HG03175 (cell line): ENCODE measurements around the gene TGM2.

Experiments used
- ATAC-seq: cut with Tn5 transposase; IDR thresholded peaks from one replicate; pipeline ENCODE4 v1.9.1; 2021; ENCODE audit warnings: mild to moderate bottlenecking, moderate library complexity; ENCODE audit not compliant: unreplicated experiment

Gene TGM2

DNA sequence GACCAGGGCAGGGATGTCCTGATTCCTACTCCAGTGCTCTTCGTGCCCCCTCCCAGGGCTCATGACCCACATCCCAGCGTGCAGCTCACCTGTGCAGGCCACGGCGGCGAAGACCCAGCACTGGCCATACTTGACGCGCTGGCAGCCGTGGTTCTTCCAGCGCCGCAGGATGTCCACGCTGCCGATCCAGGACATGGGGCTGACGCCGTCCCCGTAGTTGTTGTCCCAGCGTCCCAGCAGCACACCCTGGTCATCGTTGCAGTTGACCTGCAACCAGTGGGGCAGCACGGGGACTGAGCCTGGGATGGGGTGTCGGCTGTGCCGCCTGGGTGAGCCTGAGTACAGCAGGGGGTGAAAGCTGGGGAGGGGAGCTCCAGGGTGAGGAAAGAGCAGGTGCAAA is 18.4 kb downstream of the TGM2 start:
- no peak for ATAC-seq

DNA sequence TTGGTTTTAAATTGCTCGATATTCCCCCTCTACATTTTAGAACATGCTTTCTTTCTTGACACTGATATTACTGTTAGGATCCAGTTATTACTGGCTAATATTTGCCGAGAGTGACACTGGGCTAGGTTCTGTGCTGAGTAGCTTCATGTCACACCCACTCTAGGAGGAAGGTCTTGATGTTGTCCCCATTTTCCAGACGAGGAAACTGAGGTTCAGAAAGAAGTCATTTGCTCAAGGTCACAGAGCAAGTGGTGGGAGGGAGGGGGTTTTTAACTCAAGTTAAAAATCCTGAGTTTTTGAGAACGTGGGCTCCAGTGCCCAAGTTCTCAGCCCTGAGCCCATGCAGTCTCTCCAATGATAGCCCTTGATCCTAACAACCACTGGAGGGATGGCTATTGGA is 18.9 kb downstream of the TGM2 start:
- no peak for ATAC-seq

DNA sequence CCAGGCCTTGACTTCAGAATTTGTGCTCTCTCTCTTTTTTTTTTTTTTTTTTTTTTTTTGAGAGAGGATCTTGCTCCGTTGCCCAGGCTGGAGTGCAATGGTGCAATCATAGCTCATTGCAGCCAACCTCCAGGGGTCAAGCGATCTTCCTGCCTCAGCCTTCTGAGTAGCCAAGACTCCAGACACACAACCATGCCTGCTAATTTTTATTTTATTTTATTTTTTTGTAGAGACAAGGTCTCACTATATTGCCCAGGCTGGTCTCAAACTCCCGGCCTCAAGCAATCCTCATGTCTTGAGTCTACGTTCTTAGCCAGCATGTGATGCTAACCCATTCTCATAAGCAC is 19.4 kb downstream of the TGM2 start:
- no peak for ATAC-seq

DNA sequence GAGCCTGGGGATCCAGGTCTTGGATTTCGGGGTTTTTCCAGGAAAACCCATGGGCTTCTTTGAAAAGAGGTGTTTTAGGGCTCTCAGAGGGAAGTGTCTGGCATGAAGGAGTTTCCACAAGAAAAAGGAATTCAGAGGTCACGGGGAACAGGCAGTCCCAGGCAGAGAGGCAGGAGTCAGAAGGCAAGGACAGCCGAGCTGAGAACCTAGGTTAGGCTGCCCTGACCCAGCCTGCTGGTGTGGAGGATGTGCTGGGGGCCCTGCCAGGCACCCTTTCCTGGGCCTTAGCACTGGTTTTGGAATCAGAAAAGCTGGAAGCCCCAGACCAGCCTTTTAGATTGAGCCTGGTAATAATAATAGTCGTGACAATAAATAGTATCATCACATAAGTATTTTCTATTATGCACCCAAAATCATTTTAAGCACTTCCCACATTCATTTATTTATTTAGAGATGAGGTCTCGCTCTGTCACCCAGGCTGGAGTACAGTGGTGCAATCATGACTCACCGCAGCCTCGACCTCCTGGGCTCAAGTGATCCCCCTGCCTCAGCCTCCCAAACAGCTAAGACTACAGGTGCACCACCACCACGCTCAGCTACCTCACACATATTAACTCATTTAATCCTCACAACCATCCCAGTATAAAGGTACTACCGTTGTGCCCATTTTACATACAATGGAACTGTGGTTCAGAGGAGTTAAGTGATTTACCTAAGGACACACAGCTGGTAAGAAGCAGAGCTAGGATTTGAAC is 19.9 kb downstream of the TGM2 start:
- ATAC-seq = no peak

DNA sequence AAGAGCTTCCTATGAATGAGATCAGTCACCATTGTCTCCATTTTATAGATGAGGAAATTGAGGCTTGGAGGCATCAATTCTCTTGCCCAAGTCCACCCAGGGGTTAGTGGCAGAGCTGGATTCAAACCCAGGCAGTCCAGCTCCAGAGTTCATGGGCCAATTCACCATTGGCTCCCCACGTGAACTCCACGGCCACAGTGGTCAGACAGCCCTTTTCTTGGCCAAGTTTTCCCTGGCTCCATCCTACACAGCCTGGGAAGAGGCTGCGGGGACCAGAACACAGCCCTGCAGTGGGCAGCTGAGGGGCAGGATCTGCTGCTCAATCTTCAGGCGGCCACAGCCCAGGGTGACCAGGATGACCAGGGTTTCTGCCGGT is 20.5 kb downstream of the TGM2 start:
- ATAC-seq = no peak

DNA sequence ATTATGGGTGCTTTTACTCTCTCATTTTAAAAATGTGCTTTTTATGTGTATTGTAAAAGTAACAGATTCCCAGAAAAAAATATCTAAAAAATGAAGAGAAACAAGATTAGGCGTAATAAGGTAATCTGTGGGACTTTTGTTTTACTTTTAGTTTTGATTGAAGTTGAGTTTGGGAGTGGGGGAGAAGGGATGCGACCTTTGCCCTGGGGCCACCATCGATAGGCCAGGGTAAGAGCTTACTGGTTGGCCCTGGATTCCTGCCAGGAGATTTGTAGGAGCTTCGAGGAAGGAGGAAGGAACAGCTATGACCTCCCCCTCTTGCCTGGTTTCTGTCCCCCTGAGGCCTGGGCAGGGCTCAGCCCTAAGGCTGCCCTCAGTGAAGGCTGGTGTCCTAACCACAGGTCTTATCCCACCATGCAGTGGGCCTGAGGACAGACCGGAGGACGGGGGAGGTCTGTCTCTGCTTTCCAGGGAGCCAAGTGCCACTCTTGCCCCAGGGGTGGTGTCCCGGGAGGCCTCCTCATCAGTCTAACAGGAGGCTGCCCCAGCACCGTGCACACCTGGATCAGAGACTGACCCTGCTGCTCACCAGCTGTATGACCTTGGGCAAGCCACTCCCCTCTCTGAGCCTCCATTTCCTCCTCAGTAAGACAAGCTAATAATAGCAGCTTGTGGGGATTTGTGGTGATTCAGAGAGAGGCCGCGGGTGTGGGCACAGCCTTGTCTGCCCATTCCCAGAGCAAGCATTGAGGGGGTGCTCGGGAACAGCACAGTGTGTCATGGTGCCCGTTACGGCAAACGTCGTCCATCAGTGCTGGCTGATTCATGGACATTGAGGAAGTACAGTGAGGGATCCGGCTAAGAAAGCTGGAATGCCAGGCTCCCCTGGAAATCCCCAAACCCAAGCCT is 21.2 kb downstream of the TGM2 start:
- no peak for ATAC-seq

DNA sequence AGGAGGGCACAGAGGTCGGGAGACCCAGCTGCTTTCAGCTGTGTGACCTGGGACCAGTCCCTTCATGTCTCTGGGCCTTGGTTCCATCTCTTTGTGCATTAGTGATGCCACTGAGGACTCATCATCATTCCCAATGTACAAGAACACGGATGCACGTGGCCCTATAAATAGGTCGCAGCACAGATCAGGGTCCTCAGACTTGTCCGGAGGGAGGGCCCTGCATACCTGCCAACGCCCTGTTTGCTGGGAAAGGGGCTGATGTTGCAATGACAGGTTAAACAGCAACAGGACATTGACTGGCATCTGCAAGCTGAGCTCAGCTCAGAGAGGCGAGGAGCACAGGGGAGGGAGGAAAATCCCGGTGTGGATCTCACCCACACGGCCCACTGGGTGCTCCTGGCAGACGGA is 21.8 kb downstream of the TGM2 start:
- ATAC-seq = no peak

DNA sequence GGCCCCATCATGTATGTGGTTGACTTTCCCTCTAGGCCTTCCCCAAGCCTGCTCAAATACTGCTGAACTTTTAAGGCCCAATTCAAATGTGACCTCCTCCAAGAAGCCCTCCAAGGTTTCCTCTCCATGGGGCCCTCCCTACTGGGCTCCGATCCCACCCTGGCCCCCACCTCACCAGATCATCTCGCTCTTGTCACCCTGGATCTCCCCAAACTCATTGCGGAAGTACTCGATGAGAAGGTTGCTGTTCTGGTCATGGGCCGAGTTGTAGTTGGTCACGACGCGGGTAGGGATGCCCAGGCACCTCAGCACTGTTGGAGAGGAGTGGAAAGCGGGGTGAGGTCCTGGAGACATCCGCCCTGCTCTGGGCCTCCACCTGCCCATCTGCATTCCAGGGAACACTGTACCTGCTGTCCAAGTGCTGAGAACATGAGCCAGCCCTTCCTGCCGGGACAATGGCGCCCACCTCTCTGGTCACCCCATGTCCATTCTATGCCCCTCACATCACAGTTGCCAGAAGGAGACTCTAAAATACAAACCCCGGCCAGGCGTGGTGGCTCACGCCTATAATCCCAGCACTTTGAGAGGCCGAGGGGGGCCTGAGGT is 23.1 kb downstream of the TGM2 start:
- no peak for ATAC-seq

DNA sequence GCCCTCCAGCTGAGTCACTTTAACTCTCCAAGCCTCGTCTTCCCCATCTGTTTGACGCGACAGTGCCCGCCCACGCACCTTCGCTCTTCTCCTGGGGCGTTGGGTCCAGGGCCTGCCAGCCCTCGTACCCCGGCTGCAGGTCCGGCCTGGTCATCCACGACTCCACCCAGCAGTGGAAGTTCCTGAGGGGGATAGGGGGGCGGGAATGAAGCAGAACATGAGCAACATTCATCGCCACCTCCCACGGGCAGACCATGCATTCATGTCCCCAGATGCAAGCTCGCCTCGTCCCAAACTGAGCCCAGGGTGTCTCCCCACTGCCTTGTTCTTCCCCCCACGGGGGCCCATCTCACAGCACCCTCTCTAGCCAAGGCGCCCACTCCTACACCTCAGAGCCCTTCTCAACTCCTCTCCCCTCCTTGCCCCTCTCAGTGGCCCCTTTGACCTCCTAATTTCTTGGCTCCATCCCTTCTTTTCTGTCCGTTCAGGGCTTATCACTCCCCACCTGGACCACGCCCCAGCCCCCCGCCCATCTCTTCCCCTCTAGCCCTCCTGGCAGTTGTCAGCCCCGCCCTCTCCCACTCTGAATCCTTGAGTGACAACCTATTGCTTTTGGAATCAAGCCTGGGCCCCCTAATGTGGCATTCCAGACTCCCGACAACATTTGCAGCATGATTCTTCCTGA is 23.7 kb downstream of the TGM2 start:
- no peak for ATAC-seq

DNA sequence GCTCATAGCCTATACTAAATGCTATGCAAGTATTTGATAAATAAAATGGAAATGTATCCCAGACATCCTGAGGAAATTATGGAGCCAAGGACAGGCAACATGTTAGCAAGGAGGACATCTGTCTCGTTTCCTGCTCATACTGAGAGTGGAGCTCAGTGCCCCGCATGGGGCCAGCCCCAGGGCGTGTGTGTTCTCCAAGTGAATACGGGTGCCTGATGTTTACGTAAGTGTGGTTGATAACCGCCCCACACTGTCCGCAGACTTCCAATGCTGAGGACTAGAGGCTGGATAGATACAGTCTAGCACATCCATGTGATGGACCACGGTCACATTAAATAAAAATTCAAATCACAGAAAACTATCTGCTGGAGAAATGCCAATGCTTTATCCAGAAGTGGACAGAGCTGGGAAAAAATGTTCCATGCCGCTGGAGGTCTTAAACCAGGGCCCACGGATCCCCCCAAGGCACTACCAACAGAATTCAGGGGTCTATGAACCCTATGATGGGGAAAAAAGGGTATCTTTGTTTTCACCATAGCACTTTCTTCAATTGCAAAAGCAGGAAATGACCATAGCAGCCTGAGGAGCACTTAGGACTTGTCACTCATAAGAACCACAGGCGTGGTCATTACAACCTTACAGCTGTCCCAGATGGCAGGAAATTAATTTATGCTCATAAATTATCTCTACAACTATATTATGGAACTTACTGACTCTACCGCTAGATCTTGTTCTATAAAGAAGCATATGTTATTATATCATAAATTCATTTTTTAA is 24.9 kb downstream of the TGM2 start:
- ATAC-seq = no peak

DNA sequence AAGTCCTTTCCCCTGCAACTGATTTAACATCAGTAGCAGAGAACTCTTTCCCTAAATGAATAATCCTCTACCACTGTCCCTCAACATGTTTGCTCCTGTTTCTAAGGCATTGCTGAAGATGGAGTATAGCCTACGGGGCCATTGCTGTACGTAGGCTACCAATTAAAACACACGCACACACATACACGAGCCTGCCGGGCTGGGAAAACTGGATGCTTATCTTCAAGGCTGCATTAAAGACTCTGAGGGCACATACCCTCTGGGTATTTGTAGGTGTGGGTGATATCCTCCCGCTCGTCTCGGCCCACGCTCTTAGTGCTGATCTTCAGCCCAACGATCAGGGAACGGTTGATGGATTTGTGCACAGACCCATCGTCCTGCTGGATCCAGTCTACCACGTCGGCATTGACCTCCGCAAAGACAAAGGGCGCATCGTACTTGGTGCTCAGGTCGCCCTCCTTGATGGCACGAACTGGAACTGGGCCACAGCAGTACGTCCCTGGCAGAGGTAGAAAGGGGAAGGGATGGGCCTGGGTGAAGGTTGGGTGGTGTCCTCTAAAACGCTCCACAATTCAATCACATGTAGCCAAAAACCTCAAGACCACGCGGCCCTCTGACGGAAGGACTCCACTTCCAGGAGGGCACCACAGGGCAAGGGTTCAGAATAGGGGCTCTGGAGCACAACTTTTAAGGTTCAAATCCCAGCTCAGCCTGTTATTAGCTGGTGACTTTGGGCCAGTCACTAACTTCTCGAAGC is 25.7 kb downstream of the TGM2 start:
- no peak for ATAC-seq

DNA sequence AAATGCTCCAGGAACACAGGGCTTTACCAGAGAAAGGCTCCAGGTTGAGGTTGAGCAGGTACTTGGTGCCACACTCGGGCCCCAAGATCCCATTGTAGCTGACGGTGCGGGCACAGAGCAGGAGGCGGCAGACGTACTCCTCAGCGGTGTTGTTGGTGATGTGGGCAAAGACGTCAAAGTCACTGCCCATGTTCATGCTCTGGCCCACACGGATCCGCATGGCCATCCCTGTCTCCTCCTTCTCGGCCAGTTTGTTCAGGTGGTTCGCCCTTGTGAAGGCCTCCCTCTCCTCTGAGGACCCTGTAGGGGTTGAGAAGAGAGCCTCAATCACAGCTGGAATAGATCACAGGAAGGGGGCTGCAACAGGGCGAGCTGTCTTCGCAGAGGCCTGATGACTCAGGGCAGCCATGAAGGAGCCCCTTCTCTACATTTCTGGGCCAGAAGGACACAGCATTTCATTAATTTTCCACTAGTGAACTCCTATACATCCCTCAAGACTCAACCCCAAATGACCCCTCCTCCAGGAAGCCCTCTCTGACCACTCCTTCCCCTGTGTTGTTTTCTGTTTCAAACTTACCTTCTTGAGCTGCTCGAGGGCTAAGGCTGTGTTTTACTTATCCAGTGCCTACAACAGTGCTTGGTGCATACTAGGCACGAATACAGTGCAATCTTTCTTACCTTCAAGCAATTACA is 26.8 kb downstream of the TGM2 start:
- ATAC-seq = no peak

DNA sequence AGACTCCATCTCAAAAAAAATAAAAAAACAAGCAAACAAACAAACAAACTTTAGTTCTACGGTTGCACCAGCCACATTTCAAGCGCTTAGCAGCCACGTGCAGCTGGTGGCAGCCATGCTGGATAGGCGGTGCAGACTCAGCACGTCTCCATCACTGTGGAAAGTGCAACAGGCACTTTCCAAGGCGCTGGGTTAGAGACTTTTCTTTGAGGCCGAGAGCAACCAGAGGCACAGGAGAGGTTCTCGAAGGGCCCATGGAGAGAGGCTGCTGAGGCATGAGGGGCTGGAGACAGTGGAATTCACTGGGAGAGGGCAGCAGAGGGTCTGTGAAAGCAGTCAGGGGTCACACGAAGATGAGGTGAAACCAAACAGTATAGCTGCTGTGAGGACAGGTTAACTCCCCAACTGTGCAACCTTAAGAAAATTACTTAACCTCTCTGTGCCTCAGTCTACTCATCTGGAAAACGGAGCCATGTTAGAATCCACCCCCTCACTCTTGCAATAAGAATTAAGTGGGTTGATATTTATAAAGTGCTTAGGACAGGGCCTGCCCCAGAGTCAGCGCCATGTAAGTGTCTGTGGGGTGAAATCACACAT is 27.5 kb downstream of the TGM2 start:
- no peak for ATAC-seq

DNA sequence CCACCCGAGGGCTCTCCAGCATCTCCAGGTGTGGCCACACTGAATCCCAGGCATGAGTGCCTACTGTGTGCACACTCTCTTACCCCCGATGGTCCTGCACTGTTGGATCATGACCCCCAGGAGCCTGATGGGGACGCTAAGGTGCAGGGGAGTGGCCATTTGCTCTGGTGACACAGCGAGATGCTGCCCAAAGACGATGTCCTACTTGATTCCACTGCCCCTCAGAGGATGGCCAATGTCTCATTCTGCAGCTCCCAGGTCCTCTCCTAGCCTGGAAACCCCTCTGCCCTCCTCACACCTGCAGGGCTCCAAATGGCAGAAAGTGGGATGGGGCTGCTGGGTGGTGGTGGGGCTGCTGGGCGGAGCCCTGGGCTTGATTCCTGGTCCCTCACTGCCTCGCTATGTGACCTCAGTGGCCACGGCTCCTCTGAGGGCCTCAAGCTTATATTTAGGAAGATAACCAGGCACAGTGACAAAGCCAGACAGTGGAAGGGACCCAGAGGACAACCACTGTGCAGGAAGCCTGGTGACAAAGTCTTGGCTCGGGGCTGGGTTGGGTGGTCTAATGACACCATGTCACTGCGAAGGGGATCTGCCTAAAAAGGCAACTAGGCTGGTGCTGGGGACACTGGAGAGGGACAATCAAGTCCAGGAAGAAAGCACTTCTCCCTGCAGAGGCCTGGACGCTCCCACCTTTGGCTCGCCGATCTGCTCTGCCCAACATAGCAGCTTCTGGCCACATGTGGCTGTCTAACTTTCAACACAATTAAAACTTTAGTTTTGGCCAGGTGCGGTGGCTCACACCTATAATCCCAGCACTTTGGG is 28.4 kb downstream of the TGM2 start:
- no peak for ATAC-seq

DNA sequence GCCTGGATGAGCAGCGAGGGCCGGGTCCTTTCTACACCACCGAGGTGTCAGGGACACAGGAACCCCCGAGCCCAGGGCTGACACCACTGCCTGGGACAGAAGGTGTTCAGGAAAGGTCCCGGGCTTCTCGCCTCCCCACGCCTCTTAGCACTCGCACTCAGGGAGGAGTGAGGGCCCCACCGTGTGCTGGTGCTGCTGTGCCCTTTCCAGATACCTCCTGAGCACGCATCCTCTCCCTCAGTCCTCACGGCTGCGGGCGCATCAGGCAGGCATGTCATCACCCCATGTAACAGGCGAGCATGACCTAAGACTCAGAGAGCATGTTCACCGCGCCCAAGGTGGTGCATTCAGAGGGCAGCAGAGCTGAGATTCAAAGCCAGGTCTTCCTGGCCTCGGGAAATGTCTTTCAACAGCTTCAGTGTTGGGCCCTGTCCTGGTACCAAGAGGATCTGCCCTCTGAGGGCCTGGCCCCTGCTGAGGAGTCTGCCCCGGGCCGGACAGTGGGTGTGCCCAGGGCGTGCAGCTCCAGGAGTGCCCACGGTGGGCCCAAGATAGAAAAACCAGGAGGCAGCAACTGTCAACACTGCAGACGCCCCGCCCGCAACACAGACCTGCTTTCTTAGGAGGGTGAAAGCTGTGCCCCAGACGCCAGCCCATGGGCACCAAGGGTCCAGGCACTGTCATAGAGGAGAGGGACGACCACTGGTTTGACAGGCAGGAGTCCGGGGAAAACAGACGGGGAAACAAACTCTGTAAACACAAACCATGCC is 29.2 kb downstream of the TGM2 start:
- ATAC-seq = no peak

DNA sequence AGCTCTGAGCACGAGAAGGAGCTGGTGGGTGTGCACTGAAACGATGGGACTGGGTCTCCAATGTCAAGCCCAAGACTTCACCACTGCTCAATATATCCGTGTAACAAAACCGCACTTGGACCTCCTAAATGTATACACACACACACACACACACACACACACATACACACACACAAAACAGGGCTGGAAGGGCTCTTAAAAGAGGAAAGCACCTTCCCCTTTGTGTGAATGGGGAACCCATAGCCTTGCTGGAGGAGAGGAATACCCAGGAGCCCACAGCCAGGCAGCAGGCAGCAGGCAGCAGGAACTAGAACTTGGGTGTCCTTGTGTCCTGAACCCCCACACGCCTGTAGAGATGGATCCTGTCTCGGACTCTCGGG is 29.8 kb downstream of the TGM2 start:
- no peak for ATAC-seq
